Loucy (cell line): ENCODE measurements around the gene TRIP4.

ENCODE experiments used
- CTCF ChIP-seq: fragments of 200-600 bp; sonication (generic); conservative IDR thresholded peaks from 2 replicates; pipeline ENCODE4 v1.5.1; 2014; ENCODE audit warnings: mild to moderate bottlenecking, antibody characterized with exemption, low read length
- EZH2phosphoT487 ChIP-seq: fragments of 200-600 bp; IDR thresholded peaks from 2 replicates; pipeline ENCODE4 v1.6.1; 2018; ENCODE audit warnings: antibody characterized with exemption, mild to moderate bottlenecking, moderate library complexity, borderline replicate concordance

GRCh38 chr15:64493641-64494040 lies 106.0 kb downstream of the TRIP4 start:
- TF ChIP-seq CTCF (no peak), EZH2phosphoT487 (no peak)
